22Rv1 (cell line): ENCODE results near the gene CD58.
"Not testable (repeated sequence)": the region's sequence is repeated elsewhere in the genome, so short reads cannot be mapped to it uniquely, and the experiment has no call there.

ENCODE experiments used
- ZFX ChIP-seq: fragments of 450-650 bp; IDR thresholded peaks from 2 replicates; pipeline ENCODE4 v1.6.1; 2017; ENCODE audit warnings: antibody characterized with exemption, borderline replicate concordance
- TF ChIP-seq, protein P1 (sequence below): fragments of 450-650 bp; IDR thresholded peaks from 2 replicates; pipeline ENCODE4 v1.5.1; 2017; ENCODE audit warnings: mild to moderate bottlenecking

DNA sequence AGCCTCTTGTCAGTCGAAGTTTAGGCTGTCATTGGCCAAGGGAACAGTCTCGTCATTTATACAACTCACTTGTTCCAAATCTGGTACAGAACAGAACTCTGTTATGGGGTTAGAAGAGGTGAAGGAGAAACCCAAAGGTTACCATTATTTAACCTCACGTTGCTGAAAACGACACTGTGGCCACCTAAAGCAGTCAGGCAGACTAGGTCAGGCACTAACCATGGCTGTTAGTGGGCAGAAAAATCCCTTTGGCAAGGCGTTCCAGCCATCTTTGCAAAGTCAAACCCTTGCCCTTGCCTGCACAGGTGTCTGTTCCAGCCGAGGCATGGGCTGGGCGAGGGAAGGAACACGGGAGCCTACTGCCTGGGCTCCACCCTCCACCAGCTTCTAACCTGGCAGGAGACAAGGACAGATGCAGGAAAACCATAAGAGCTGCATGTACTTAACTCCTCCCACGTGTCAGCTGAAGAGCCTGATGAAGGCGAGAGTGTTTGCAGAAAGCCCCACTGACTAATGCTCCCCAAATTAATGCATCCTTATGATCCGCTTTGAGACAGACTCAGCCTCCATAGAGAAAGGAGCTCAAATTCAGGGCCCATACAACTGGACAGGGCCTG is 27.7 kb upstream of the CD58 start:
- TF ChIP-seq, protein P1, sequence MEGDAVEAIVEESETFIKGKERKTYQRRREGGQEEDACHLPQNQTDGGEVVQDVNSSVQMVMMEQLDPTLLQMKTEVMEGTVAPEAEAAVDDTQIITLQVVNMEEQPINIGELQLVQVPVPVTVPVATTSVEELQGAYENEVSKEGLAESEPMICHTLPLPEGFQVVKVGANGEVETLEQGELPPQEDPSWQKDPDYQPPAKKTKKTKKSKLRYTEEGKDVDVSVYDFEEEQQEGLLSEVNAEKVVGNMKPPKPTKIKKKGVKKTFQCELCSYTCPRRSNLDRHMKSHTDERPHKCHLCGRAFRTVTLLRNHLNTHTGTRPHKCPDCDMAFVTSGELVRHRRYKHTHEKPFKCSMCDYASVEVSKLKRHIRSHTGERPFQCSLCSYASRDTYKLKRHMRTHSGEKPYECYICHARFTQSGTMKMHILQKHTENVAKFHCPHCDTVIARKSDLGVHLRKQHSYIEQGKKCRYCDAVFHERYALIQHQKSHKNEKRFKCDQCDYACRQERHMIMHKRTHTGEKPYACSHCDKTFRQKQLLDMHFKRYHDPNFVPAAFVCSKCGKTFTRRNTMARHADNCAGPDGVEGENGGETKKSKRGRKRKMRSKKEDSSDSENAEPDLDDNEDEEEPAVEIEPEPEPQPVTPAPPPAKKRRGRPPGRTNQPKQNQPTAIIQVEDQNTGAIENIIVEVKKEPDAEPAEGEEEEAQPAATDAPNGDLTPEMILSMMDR: not testable (repeated sequence)
- not testable (repeated sequence) for TF ChIP-seq ZFX
